SK-N-SH (cell line): ENCODE data around the gene RGS10.

ENCODE experiments used
- EP300 ChIP-seq, 2 experiments: IDR thresholded peaks; 2 replicates each; pipeline versions ENCODE4 v1.4.0 to v1.6.1; 2012; ENCODE audit warnings: borderline replicate concordance in 1 of 2, low read depth in 1 of 2, low read length in 1 of 2
- EZH2phosphoT487 ChIP-seq: fragments of 200-600 bp; sonication (generic); IDR thresholded peaks from 2 replicates; pipeline ENCODE4 v1.6.1; 2017; ENCODE audit warnings: low read depth, mixed run types, mild to moderate bottlenecking, antibody characterized with exemption, moderate library complexity, borderline replicate concordance
- GABPA ChIP-seq: IDR thresholded peaks from 2 replicates; pipeline ENCODE4 v1.4.0; 2012; ENCODE audit warnings: low read depth, mild to moderate bottlenecking
- MEF2A ChIP-seq: IDR thresholded peaks from 2 replicates; pipeline ENCODE4 v1.4.0; 2012; ENCODE audit warnings: low read depth, borderline replicate concordance
- MXI1 ChIP-seq: IDR thresholded peaks from 2 replicates; pipeline ENCODE4 v1.6.1; 2012; ENCODE audit warnings: mild to moderate bottlenecking, low read depth, low read length, improper control_type of control experiment
- NRF1 ChIP-seq: IDR thresholded peaks from 2 replicates; pipeline ENCODE4 v1.6.1; 2012; ENCODE audit warnings: low read depth, mild to moderate bottlenecking, low read length
- POLR2AphosphoS5 ChIP-seq: IDR thresholded peaks from 2 replicates; pipeline ENCODE4 v1.6.1; 2012; ENCODE audit warnings: low read depth, low read length
- TAF1 ChIP-seq: IDR thresholded peaks from 2 replicates; pipeline ENCODE4 v1.6.1; 2012; ENCODE audit warnings: low read depth, mild to moderate bottlenecking, low read length, moderate library complexity, borderline replicate concordance
- YY1 ChIP-seq: IDR thresholded peaks from 2 replicates; pipeline ENCODE4 v1.4.0; 2012; ENCODE audit warnings: low read depth, mild to moderate bottlenecking
- TF ChIP-seq, protein P1 (sequence below): fragments of 200-600 bp; sonication (generic); IDR thresholded peaks from 2 replicates; pipeline ENCODE4 v1.6.1; 2017; ENCODE audit warnings: antibody characterized with exemption, mild to moderate bottlenecking, moderate library complexity
- TF ChIP-seq, protein P2 (sequence below): IDR thresholded peaks from 2 replicates; pipeline ENCODE4 v1.6.1; 2012; ENCODE audit warnings: mild to moderate bottlenecking, low read depth, low read length, moderate library complexity

- TF ChIP-seq, protein P1, sequence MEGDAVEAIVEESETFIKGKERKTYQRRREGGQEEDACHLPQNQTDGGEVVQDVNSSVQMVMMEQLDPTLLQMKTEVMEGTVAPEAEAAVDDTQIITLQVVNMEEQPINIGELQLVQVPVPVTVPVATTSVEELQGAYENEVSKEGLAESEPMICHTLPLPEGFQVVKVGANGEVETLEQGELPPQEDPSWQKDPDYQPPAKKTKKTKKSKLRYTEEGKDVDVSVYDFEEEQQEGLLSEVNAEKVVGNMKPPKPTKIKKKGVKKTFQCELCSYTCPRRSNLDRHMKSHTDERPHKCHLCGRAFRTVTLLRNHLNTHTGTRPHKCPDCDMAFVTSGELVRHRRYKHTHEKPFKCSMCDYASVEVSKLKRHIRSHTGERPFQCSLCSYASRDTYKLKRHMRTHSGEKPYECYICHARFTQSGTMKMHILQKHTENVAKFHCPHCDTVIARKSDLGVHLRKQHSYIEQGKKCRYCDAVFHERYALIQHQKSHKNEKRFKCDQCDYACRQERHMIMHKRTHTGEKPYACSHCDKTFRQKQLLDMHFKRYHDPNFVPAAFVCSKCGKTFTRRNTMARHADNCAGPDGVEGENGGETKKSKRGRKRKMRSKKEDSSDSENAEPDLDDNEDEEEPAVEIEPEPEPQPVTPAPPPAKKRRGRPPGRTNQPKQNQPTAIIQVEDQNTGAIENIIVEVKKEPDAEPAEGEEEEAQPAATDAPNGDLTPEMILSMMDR = no peak
- TF ChIP-seq MXI1 (no peak), EP300 (IDR thresholded peaks at IDR 0.05; ENCODE audit: borderline replicate concordance in 1 of 2, low read depth in 1 of 2, low read length in 1 of 2) (no peak), NRF1 (no peak), YY1 (no peak), EZH2phosphoT487 (no peak), GABPA (no peak), POLR2AphosphoS5 (no peak), TAF1 (no peak), MEF2A (no peak)
- TF ChIP-seq, protein P2, sequence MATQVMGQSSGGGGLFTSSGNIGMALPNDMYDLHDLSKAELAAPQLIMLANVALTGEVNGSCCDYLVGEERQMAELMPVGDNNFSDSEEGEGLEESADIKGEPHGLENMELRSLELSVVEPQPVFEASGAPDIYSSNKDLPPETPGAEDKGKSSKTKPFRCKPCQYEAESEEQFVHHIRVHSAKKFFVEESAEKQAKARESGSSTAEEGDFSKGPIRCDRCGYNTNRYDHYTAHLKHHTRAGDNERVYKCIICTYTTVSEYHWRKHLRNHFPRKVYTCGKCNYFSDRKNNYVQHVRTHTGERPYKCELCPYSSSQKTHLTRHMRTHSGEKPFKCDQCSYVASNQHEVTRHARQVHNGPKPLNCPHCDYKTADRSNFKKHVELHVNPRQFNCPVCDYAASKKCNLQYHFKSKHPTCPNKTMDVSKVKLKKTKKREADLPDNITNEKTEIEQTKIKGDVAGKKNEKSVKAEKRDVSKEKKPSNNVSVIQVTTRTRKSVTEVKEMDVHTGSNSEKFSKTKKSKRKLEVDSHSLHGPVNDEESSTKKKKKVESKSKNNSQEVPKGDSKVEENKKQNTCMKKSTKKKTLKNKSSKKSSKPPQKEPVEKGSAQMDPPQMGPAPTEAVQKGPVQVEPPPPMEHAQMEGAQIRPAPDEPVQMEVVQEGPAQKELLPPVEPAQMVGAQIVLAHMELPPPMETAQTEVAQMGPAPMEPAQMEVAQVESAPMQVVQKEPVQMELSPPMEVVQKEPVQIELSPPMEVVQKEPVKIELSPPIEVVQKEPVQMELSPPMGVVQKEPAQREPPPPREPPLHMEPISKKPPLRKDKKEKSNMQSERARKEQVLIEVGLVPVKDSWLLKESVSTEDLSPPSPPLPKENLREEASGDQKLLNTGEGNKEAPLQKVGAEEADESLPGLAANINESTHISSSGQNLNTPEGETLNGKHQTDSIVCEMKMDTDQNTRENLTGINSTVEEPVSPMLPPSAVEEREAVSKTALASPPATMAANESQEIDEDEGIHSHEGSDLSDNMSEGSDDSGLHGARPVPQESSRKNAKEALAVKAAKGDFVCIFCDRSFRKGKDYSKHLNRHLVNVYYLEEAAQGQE = no peak
Measured at GRCh38 chr10:119496273-119496672, 46.2 kb downstream of the RGS10 start.
